Measurements from ENCODE around the gene NEDD9.

Gene NEDD9

GRCh38 chr6:11143394-11144371 is 88.8 kb downstream of the NEDD9 start:
- TF ChIP-seq CTCF (IDR thresholded peaks at IDR 0.05), result no peak

- TF ChIP-seq CTCF (IDR thresholded peaks at IDR 0.05), result no peak
These were observed 90.0 kb downstream of the NEDD9 start for GRCh38 chr6:11142296-11143027.

- TF ChIP-seq CTCF (IDR thresholded peaks at IDR 0.05), result no peak
These were observed 91.2 kb downstream of the NEDD9 start for GRCh38 chr6:11141295-11141694.

- TF ChIP-seq CTCF (IDR thresholded peaks at IDR 0.05), result no peak
These were observed 92.4 kb downstream of the NEDD9 start for GRCh38 chr6:11140056-11140455.

GRCh38 chr6:11139051-11139960 is 93.2 kb downstream of the NEDD9 start:
- TF ChIP-seq CTCF (IDR thresholded peaks at IDR 0.05), result no peak

- TF ChIP-seq CTCF (IDR thresholded peaks at IDR 0.05), result no peak
These were observed 95.7 kb downstream of the NEDD9 start for GRCh38 chr6:11136809-11137208.
